HG03095 (cell line): ENCODE data around the gene RAET1G.
"Not testable (repeated sequence)": the region's sequence is repeated elsewhere in the genome, so short reads cannot be mapped to it uniquely, and the experiment has no call there.

Source experiments
- ATAC-seq: cut with Tn5 transposase; IDR thresholded peaks from one replicate; pipeline ENCODE4 v1.9.1; 2021; ENCODE audit warnings: moderate library complexity; ENCODE audit not compliant: unreplicated experiment

RAET1G gene

GRCh38 chr6:149935246-149935645, 12.3 kb upstream of the RAET1G start:
- ATAC-seq, result no peak

- no peak for ATAC-seq
These were observed 11.6 kb upstream of the RAET1G start for GRCh38 chr6:149934249-149935156.

GRCh38 chr6:149933461-149933860, 10.5 kb upstream of the RAET1G start:
- ATAC-seq, result no peak

DNA sequence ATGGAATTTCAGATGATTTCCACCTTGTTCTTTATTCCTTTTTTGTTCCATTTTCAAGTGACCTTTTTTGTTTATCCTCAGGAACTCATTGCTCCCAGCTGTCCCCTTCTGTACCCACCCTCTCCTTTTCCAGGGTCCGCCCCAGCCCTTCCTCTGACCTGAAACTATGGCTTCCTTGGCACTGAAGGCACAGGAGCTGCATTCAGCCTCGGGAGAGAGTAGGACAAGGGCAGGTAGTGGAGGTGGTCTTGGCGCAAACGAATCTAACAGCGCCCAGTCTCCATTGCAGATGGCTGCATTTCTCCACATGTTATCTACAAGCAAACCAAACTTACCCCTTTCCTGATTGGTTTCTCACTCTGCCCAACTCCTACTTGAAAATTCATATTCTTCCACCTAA, 10.1 kb upstream of the RAET1G start:
- ATAC-seq, result no peak

DNA sequence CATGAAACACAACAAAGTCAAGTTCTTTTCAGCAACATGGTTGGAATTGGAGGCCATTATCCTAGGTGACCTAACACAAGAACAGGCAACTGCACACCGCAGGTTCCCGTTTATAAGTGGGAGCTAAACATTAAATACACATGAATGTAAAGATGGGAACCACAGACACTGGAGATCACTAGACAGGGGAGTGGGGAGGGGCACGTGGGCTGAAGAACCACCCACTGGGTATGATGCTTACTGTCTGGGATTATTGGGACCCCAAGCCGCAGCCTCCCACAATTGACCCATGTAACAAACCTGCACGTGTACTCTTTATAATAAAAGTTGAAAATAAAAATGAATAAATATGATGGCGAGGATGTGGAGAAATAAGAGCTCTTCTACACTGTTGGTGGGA, 8.6 kb upstream of the RAET1G start:
- no peak for ATAC-seq

DNA sequence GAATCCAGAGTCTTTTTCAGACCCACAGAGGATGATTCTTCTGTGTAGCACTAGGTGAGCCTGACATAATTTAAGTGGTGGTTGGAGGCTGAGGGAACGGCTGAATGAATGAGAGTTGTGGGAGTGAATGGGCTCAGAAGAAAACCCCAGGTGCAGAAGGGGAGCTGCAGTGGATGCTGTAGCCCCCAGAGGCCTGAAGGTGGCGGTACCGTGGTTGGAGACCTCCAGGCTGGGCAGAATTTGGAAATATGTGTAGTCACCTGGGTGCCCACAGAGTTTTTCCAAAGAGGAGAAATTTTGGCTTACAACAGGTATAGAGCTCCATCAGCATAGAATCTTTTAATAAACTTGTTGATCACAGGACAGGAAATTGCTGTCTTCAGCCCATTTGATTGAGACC, 6.5 kb upstream of the RAET1G start:
- no peak for ATAC-seq

GRCh38 chr6:149927025-149927424, 4.1 kb upstream of the RAET1G start:
- not testable (repeated sequence) for ATAC-seq

DNA sequence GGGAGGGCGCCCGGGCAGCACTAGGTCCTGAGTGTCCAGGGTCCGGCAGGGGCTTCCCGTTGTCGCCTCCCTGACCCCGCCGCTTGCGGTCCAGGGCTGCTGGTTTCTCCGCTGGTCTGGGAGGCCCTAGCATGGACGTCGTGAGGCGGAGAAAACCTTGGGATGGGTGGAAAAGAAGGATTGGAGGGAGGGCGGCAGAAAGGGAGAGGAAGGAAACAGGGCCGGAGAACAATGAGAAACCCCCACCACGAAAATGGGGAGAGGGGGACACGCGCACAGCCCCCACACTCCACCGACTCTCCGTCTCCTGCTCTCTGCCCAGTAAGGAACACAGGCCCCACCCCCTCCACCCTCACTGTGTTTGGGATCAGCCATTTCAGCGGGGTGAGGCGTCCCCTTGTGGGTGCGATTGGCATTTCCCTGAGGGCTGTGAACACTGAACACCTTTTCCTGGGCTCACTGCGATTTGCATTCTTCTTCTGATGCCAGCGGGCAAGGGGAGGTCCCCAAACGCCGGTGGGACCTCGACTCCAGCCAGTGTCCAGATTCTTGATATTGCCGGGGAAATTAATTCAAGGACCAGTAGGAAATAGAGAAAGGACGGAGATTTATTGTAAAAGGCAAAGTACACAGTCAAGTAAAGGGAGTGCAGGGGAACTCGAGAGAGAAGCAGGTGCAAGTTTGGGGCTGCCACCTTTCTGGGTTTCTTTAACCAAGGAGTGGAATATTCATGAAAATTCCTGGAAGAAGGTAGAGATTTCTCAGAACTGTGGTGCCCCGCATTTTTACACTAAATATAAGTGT, 3.3 kb upstream of the RAET1G start:
- ATAC-seq, result no peak

- no peak for ATAC-seq
These were observed 2.5 kb upstream of the RAET1G start for GRCh38 chr6:149925253-149925973.

- ATAC-seq, result no peak
These were observed 2.0 kb upstream of the RAET1G start for GRCh38 chr6:149924933-149925252.

- no peak for ATAC-seq
These were observed 1.4 kb upstream of the RAET1G start for GRCh38 chr6:149924206-149924932.

DNA sequence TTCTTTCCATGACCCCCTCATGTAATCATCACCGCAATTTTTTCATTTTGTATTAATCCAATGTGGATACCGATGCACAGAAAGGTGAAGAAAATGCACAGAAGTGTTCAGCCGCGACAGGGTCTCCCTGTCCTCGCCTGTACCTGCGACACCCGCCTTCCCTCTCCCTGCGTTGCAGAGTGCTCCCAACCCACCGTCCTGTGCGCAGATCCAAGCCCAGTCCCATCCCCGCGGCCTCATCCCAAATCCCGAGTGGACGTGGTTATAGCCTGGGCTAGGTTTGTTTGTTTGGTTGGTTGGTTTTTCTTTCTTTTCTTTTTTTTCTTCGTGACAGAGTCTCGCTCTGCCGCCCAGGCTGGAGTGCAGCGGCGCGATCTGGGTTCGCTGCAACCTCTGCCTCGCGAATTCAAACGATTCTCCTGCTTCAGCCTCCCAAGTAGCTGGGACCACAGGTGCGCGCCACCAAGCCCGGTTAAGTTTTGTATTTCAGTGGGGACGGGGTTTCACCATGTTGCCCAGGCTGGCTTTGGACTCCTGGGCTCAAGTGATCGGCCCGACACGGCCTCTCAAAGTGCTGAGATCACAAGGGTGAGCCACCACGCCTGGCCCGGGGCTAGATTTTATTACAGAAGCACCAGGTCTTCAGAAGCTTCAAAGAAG, 536 bp upstream of the RAET1G start:
- ATAC-seq, result no peak

DNA sequence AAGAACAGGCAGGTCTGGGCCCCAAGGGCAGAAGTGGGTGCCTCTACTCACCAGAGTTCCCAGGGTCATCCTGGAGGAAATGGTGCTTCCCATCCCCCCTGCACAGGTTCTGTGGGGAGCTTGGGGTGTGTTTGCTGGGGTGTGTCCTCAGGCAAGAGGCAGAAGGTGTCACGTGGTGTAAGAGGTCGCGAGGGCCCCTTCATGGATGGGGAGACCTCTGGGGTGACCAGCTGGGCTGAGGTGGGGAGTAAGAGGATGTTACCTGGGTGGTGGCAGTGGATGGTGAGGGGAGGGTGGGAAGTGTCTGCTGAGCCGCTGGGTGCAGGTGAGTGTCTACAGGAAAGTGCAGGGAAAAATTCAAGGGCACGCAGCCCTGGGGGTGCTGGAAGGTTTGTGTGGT, 830 bp downstream of the RAET1G start:
- not testable (repeated sequence) for ATAC-seq

GRCh38 chr6:149921361-149921760, 1.6 kb downstream of the RAET1G start:
- no peak for ATAC-seq

DNA sequence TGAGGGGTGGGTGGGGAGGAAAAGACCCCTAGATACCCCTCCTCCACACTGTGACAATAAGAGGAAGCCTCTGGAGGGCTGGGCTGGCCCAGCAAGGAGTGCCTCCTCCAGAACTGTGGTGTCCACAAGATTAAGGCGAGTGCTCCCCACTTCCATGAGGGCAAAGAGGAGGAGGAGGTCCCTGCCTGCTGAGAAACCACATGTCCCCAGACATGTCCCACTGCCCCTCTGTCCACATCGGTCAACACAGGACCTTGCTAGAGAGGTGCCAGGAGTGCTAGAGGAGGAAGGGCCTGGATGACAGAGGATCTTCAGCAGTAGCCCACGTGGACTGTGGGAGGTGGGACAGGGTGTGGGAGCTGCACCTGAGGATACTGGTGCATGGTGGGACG, 3.1 kb downstream of the RAET1G start:
- no peak for ATAC-seq

GRCh38 chr6:149919126-149919833, 3.6 kb downstream of the RAET1G start:
- ATAC-seq, result not testable (repeated sequence)

DNA sequence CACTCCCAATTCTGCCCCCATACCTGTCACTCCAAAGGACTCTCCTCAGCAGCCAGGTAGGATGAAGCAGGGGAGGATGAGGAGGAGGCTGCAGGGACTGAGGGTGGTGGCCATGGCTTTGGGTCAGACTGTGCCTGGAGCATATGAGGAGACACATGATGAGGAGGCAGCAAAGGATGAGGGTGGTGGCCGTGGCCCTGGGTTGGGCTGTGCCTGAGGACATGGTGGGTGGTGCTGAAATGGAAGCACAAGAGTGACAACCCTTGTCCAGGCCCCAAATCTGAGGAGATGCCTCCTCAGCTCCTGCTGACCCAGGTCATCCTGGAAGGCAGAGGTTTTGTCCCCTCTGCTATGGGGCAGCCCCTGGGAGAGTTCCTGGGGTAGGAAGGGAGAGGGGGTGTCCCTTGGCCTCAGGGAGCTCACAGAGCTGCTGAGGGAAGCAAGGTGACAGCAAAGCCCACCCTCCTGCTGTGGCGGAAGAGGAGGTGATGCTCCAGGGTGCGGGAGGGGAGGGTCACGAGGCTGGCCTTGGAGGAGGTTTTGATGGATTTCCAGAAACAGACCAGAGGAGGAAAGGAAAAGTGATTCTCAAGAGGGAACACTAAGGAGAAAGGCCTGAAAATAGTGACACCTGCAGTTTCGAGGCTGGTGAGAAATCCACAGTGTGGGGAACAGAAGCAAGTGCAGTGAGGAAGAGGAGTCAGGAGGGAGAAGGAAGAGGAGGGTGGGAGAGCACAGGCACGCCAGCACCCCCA, 4.6 kb downstream of the RAET1G start:
- no peak for ATAC-seq

DNA sequence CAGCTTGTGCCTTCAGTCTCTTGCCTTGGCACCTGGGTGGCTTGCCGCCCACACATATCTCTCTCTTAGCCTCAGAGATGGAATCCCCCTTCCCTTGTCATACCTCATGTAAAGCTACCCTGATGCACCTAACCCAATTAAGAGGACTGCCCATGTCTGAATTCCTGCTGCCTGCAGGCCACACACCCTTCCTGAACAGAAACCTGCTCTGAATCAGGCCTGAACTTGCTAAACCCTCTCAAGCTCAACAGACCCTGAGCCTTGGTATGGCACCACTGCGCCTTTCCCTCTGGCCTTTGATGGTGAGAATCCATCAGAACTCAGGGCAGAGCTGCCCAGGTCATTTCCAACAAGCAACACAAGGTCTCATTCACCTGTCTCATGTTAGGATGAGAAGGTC, 5.2 kb downstream of the RAET1G start:
- ATAC-seq, result no peak
